ENCODE data around the gene STK38. TPM values are rescaled to one million over a fixed set of nuclear protein-coding genes. Genes with fewer than 3 reads are reported as not detected.

Gene STK38
- total and polyA plus RNA-seq, 2 of the 4 experiments (the other 2 are of a cell fraction): 10.6 to 19.7 TPM

DNA sequence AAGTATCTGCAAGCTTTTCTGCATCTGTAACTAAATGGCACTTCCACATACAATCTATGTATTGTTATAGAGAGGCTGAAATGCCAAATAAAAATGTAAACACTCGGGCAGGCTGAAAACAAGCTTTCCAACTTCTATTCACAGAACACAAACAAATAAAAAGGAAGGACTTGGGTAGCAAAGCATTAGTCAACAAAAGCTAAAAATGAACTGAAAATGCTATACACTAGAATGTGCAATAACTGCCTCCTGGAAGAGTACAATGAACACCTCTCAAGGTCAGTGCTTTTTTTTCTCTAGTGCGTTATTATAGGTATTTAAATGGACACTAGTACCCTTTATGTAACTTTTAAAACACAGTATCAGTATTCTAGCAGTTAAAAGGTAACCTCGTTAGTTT, 31.4 kb downstream of the STK38 start:
- no peak overlapping the region for H2AK5ac ChIP-seq (ENCODE audit: low read depth, low read length)
- H4K8ac ChIP-seq (ENCODE audit: low read depth in 2 of 2, low read length in 2 of 2): no peak overlapping the region
- no peaks in the 10 kb centered on the region for H3K4me1 ChIP-seq (ENCODE audit: control insufficient read depth, insufficient read depth, low read length)
- H2BK20ac ChIP-seq (ENCODE audit: low read depth, low read length): no peak overlapping the region
- in situ Hi-C loops (cut with MboI; ENCODE audit: low sequenced_read_pairs) (no loop called here), intact Hi-C loops (cut with micrococcal nuclease) (no loop called here), dilution Hi-C loops (cut with HindIII; ENCODE audit: low sequenced_read_pairs, unreplicated experiment) (no loop called here)
- BruUV-seq (replicated peaks): no TSS peak
- peaks cover 3 to 7% of the 10 kb centered on the region in 2 experiments; a peak in 2 of 4 replicates for H3K79me1 ChIP-seq (ENCODE audit: low read depth in 1 of 2, low read length in 2 of 2)
- peaks cover 7% of the 10 kb centered on the region; the same call in 1 of the 2 replicates for H3K9me1 ChIP-seq (ENCODE audit: insufficient read depth, low read length)
- H3K27me3 ChIP-seq (ENCODE audit: control insufficient read depth, insufficient read depth, low read length): no peaks in the 10 kb centered on the region
- H2BK5ac ChIP-seq (ENCODE audit: low read depth, low read length, poor library complexity, severe bottlenecking): no peak overlapping the region
- H3K56ac ChIP-seq (ENCODE audit: extremely low read depth, insufficient read depth, low read length): no peak overlapping the region
- H2AK9ac ChIP-seq (replicated peaks; ENCODE audit: low read depth, low read length, poor library complexity): no peak overlapping the region
- no peak overlapping the region for H3K9ac ChIP-seq (ENCODE audit: low read depth, low read length)
- WGBS, 2 experiments (ENCODE audit: extremely low coverage in 2 of 2, insufficient read length in 1 of 2): no CpG with 5 or more reads among the region's 3 CpGs
- H3K14ac ChIP-seq (replicated peaks; ENCODE audit: low read depth, low read length): no peak overlapping the region
- no peak overlapping the region for H3K23ac ChIP-seq (ENCODE audit: low read depth, low read length)
- H4K5ac ChIP-seq (ENCODE audit: low read depth, low read length): no peak overlapping the region
- H2AFZ ChIP-seq (replicated peaks; ENCODE audit: low read length, poor library complexity): no peak overlapping the region
- no peak overlapping the region for H2BK15ac ChIP-seq (ENCODE audit: low read depth, low read length)
- H3K4me2 ChIP-seq (ENCODE audit: low read depth, low read length): no peak overlapping the region
- POLR2A ChIA-PET (ENCODE audit: unreplicated experiment): no interaction called here
- H4K91ac ChIP-seq (ENCODE audit: insufficient read depth, low read depth, low read length): no peak overlapping the region
- TF ChIP-seq BHLHE40 (IDR thresholded peaks at IDR 0.05; ENCODE audit: low read depth, low read length) (no peak), RCOR1 (IDR thresholded peaks at IDR 0.05; ENCODE audit: insufficient replicate concordance, low read length) (no peak), MAZ (IDR thresholded peaks at IDR 0.05; ENCODE audit: borderline replicate concordance, low read depth, low read length) (no peak)
- H3K9me3 ChIP-seq (ENCODE audit: control insufficient read depth, insufficient read depth, low read length): no peaks in the 10 kb centered on the region
- DNase-seq (no peak), ATAC-seq (ENCODE audit: low read depth) (no peak)
- no peaks in the 10 kb centered on the region for H4K20me1 ChIP-seq (ENCODE audit: insufficient read depth, low read length)
- CTCF ChIA-PET: no interaction called here
- no peak overlapping the region for H2BK120ac ChIP-seq (ENCODE audit: low read depth, low read length)
- no peak overlapping the region for H3K27ac ChIP-seq (ENCODE audit: insufficient read depth, low read length)
- H3K36me3 ChIP-seq (ENCODE audit: control insufficient read depth, insufficient read depth, low read length): peaks cover 17% of the 10 kb centered on the region
- no peak overlapping the region for H3K4ac ChIP-seq (ENCODE audit: low read depth, low read length)
- H3K18ac ChIP-seq (ENCODE audit: low read depth, low read length): no peak overlapping the region
- no peak overlapping the region for H3K4me3 ChIP-seq (ENCODE audit: insufficient read depth, low read depth, low read length)
